GM19467 (cell line): ENCODE data around the gene TNFAIP8L3.
"Not testable (repeated sequence)": the region's sequence is repeated elsewhere in the genome, so short reads cannot be mapped to it uniquely, and the experiment has no call there.

Experiments used
- ATAC-seq: cut with Tn5 transposase; IDR thresholded peaks from one replicate; pipeline ENCODE4 v1.9.1; 2021; ENCODE audit warnings: mild to moderate bottlenecking, moderate library complexity; ENCODE audit not compliant: unreplicated experiment

The TNFAIP8L3 gene

DNA sequence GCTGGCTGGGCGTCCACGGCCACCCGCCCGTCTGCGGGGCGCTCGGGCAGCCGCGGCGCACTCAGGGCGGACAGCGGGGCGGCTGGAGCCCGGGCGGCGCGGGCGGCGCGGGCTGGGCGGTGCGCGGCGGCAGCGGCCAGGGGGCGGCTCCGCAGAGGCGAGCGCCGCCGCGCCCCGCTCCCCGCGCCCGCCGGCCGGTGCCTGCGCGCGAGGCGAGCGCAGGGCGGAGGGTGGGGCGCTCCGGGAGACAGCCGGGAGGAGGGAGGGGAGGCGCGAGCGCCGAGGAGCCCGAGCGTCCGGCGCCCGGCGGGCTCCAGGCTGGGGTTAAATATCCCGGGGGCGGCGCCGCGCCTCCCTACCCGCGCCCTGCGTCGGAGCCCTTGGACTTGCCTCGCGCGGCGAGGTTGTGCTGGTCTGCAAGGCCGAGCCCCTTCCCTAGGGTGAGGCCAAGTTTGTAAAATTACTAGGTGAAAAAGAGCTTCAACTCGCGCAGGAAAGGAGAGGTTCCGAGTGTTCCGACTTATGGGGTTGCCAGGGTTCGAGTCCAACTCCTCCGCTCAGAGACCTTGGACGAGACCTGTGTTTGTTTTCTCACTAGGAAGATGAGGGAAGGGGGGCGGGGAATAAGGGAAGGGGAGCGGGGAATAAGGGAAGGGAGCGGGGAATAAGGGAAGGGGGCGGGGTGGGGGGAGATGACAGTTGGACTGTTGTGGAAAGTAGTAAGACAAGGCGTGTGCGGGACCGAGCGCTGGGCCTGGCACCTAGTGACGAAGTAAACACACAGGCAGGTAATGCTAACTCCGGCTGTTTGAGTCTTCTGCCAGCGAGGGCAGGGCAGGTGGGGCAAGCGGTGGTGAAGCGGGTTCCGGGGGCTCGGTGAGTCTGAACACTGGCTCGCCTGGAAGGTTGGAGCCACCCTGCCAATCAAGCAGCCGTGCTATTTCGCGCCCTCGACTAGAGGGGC lies at the start of gene TNFAIP8L3:
TNFAIP8L3 (minus strand) TSS at position 301 of the 964 bp plus-strand sequence. CDS start 311 bp downstream, outside the sequence.
- ATAC-seq = no peak

DNA sequence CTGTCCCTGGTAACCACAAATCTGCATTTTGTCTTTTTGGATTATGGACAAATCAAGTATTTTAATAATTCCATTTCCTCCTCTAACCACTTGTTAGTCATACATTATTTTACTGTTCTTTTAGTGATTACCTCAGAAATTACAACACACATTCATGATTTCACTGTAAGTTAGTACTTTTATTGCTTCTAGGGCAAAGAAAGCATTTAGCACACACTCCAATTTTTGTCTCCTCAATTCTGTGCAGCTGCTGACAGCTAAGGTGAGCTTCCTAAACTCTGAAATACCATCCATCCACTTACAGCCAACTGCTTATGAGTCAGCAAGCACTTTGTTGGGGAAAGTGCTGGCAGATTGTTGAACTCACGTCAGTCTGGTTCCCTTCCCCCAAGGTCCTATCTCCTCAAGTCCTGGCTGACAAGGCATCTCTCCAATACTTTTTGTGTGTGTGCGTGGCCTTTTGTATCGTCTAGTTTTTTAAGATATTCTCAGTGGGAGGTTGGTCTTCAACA lies 49.4 kb upstream of the TNFAIP8L3 start:
- ATAC-seq = no peak

DNA sequence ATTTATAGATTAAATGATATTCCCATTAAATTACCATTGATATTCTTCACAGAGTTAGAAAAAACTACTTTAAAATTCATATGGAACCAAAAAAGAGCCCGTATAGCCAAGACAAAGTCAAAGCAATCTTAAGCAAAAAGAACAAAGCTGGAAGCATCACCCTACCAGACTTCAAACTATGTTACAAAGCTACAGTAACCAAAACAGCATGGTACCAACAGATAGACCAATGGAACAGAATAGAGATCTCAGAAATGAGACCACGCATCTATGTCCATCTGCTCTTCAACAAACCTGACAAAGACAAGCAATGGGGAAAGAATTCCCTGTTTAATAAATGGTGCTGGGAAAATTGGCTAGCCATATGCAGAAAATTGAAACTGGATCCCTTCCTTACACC lies 45.6 kb upstream of the TNFAIP8L3 start:
- not testable (repeated sequence) for ATAC-seq

DNA sequence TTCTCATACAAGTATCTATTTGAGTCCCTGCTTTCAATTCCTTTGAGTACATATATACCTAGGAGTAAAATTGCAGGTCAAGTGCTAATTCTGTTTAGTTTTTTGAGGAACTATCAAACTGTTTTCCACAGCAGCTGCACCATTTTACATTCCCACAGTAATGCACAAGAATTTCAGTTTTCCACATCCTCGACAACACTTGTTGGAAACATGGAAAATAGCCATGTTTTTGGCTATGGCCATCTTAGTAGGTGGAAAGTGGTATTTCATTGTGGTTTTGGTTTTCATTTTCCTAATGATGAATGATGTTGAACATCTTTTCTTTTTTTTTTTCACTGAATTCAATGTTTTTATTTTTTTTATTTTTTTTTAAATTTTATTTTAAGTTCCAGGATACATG lies 44.4 kb upstream of the TNFAIP8L3 start:
- ATAC-seq = no peak

DNA sequence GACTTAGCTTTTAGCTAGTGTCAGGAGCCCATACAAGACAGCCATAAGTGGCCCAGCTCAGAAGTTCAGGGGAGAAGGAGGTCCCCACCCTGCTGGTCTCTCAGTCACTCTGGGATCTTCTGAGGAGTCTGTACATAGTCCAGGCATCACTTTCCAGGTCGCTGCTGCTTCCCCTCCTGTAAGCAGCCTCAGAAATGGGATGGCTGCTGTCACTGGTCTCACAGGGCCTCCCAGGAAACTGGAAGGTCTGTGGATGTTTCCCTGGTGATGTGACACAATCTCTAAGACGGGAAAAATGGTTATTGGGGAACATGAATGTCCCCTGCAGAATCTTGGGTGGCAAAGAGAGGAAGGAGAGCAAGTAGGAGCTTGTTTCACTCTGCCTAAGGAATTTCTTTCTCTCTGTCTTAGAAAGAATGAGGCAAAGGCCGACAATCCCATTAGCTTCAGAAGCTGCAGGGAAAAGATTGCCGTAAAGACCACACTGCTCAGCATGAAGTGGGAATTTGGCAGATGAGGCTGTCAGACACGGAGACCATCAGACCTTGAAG lies 43.2 kb upstream of the TNFAIP8L3 start:
- no peak for ATAC-seq

DNA sequence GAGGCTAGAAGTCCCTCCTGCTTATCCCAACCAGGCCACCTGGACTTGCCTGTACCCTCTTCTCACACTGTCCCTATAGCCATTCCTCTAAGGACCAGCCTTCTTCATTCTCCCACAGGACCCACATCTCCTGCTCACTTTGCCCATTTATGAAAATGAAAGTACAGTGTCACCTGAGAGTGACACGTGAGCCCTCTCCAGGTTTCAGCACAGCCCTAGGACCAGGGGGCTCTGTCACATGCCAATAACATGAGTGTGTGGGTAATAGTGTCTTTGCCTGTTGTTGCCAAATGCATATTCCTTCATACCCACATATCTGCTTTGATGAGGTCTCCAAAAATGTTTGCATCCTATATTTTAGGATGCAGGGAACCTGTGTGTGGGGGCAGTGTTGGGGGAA lies 42.3 kb upstream of the TNFAIP8L3 start:
- no peak for ATAC-seq

DNA sequence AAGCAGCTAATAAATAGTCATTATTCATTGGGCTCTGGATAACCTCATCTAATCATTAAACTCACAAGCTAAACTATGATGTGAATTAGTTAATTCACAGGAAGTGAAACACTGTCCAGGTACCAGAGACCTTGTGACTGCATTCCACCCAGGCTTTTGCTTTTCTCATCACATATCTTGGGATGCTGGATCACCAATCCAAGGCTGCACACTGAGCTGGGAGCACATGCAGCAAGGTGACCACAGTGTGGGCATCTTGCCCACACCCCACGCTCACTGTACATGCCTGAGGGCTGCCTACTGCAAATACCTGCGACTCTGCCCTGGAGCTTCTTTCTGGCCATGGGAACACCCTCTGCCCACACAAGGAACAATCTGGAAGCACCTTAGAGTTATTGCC lies 40.6 kb upstream of the TNFAIP8L3 start:
- no peak for ATAC-seq

DNA sequence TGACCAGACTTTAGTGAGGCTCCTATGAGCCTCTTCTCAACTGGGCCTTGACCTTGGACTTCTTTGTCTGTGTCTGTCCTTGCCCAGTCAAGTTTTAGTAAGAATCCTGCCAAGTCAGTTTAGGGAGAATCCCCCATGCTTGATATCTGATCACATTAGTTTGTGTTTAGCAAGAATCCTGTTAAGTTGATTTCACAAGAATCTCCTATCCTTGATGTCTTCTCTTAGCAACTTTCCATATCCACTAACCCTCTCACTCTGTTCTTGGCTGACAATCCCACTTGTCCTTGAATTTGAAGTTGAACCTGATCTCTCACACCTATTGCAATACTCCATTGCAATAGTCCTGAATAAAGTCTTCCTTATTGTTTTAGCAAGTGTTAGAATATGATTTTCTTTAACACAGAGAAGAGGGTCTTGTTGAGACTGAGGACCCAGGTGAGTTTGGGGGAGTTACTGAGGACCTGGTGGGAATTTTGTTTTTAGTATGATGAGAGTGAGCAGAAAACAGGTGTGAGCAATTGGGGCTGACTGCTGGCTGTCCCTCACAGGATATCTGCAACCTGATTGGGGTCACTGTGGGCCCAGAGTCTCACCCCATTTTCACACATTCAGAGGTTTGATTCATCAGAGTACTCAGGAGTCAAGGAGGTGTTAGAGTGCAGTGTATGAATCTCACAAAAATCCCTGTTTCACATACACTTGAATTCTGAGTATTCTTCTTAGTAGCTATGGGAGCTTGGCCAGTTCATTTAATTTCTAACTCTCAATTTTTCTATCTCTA lies 39.9 kb upstream of the TNFAIP8L3 start:
- no peak for ATAC-seq

DNA sequence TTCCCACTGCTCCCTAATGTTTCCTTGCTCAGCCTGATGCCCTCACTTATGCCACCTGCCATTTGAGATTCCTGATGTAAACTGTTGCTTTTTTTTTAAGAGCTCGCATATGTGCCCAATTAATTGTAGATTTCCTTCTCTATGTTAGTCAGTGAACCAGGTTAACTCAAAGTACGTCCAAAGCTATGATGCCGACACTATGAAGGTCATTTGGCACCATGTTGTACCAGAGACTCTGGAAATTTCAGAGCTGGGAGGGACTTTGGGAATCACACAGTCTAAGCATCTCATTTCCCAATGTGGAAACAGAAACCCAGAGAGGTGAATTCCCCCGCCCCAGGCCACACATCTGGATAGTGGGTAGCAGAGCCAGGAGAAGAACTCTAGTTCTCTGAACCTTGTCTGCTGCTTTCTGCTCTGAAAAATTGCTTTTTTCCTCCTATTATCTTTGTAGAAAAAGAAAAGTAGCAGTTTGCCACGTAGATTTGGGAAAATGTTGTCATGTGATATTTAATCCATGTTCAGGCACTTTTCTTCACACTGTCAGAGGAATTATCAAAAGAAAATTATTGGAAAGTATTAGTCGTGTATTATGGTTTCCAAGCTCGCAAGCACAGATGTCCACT lies 38.5 kb upstream of the TNFAIP8L3 start:
- ATAC-seq = no peak

DNA sequence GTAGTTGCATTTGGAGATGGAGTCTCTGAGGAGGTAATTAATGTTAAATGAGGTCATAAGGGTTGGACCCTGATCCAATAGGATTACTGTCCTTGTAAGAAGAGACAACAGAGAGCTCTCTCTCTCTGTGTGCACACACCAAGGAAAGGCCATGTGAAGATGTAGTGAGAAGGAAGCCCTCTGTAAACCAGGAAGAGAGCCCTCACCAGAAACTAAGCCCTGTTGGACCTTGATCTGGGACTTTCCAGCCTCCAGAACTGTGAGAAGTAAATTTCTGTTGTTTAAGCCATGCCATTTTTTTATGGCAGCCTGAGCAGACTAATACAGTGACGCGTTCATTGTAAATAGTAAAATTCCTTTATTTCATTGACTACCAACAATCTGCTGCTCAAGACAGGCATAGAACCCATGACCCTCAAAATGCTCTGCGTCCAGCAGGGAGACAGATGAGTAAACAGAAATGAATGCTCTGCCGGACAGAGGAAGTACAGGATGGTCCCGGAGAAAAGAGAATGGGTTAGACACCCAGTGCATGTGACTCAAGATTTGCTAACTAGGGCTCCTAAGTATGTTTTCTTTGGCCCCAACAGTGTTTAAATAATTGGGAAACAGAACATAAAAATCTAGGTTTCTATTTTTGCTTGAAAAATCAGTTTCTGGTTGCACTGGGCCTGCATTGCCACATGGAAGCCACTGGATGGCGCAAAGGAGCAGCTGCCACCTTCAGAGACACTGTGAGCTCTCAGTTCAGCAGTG lies 37.9 kb upstream of the TNFAIP8L3 start:
- no peak for ATAC-seq

DNA sequence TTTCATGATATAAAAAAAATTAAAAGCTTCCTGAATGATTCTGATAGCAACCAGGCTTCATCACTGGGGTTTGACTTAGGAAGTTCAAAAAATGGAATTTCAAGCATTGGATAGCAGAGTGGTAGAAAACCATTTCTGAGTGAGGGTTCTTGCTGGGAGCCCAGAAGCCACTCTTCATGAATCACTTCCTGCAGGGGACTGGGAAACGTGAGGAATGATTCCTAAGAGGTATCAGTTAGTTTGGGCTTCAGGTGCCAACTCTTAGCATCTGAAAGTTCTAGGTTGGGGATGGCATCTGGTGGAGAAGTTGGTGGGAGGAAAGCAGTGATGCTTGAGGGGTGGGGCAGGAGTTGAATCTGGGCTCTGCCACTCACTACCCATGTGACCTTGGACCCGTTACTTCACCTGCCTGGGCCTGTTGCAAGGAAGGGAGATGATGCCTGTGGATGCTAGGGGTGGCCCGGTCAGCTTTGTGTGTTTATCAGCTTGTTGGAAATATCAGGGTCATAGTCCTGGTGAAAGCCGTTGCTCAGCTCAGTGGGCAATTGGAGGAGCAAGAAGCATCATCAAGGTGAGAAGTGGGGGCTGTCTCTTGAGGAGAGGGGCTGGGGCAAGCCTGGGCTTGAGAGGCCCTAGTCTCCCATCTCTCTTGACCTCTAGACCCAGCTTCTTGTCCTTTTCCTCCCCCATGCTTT lies 37.0 kb upstream of the TNFAIP8L3 start:
- ATAC-seq = no peak

DNA sequence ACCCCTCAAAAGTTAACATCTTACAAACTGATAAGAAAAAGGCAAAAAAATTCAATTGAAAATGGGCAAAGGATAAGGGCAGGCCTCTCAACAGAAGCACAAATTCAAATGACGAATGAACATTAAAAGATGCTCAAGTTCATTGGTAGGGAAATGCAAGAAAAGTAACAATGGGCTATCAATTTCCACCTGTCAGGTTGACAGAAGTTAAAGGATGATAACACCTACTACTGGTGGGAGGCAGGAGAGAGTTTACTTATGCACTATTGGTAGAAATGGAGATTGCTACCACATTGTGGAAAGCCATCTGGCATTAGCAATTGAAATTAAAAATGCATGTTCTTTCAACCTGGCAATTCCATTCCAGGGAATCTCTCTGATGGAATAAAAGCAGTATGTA lies 35.6 kb upstream of the TNFAIP8L3 start:
- ATAC-seq = no peak

DNA sequence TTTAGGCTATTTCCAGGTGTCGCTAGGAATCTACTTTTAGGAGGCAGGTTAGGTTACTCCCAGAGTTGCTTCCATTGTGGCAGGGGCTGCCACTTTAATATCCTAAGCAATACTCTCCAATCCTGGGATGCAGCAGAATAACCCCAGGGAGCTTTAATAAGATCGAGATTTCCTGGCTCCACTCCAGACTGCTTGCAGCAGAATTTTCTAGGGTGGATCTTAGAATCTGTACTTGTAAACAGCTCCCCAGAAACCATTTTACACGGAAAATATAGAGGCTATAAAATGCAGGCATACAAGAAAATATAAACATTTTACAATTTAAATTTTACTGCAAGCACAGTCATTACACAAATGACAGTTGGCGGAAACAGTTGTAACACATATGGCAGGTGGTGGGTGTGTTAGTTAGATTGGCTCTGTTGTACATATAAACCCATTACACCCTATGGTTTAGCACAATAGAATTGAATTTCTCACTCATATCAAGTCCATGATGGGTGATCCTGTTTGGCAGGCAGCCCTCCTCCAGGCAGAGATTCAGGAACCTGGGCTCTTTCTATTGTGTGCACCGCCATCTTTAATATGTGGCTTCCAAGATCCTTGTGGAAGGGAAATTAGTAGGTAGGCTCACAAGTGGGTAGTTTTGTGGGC lies 35.0 kb upstream of the TNFAIP8L3 start:
- ATAC-seq = no peak

DNA sequence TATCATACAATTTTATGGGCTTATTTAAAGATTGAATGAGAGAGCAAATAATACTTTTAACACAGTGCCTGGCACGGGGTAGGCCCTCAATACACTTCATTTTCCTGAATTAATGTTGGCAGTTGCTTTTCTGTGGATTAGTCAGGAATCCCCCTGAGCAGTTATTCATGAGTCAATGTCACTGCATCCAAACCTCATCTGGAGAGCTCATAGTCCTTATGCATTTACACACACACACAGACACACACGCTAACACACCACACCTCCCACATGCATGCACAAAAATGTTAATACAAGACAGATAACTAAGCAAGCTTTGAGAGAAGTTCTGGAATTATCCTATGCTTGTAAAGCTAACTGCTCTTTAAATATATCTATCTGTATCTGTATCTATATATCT lies 34.0 kb upstream of the TNFAIP8L3 start:
- ATAC-seq = no peak

DNA sequence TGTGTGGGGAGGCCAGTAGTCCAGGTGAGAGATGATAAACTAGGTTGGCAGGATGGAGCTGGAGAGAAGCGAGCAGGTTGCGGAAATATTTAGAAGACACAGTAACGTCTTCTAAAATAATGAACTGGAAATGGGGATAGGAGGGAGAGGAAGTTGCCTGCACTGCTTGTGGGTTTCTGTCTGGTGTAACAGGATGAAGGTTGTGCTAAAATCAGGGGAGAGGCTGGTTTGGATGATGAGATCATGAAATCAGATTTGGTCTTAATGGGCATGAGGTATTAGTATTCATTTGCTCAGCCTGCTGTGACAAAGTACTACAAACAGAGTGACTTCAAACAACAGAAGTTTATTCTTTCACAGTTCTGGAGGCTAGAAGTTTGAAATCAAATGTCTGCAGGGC lies 32.1 kb upstream of the TNFAIP8L3 start:
- ATAC-seq = no peak

DNA sequence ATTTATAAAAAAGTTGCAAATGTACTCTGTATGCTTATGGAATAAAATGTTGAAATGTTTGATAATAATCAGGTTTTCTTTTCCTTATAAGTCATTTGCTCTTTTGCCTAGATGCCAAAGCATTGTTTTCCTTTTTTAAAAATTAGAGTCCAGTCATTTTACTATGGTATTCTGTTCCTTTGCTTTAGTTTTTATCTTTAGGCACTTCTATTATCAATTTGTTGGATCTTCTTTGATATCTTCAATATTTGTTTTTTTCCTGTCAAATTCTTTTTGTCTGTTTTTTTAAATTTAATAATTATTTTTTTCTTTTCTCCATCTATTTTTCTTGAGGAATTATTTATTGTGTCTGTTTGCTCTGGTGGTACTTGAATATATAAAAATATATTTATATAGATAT lies 28.3 kb upstream of the TNFAIP8L3 start:
- ATAC-seq = not testable (repeated sequence)

DNA sequence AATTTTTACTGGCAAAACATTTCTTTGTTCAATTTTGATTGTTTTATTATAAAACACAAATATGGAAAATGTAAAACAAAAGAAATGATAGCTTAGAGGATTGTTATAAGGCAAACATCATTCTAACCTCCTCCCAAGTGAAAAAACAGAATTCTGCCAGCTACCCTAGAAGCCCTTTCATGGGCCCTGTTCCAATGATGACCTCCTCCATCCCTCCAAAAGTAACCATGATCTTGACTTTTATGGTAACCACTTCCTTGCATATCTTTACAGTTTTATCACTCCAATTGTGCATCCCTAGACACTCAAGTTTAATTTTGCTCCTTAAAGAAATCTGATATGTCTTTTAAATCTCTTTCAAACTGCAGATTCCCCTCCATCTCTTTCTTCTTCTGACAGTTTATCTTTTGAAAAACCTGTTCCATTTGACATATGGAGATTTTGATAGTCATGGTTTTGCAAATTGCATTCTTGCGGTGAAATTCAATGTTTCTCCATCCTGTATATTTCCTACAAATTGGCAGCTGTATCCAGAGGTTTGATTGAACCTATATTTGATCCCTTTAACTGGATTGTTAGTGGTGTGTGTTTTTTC lies 27.0 kb upstream of the TNFAIP8L3 start:
- ATAC-seq = no peak

DNA sequence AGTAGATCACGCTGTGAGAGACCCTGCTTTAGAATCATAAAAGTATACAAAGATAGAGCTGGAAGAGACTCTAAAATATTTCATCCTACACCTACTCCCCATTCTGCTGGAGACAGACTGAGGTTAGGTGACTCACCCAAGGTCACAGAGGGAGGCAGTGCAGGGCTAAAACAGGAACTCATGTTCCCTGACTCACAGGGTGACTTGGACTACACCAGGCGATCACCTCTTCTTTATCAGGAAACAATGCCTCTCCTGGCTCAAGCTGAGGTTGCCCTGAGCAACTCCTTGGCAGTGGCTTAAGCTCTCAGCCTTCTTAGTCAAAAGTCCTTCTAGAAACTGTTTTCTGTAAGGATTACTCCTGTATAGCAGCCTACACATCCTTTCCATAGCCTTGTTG lies 26.4 kb upstream of the TNFAIP8L3 start:
- no peak for ATAC-seq

DNA sequence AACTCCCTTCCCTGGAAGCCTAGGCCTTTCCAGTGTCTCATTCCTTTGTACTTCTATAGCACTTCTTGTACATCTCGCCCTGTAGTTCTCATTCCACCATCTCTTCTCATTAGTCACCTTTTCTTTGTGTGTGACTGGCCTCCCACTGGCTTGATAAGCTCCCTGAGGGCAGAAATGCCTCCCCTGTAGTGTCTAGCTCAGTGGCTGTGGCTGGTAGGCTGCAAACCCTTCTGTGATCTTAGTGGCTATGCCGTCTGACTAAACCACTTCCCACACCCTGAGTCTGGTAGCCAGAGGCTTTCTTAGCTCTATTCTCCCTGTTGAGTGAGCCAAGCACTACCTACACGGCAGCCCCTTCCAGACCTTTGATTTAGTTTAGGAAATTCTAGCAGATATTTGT lies 24.4 kb upstream of the TNFAIP8L3 start:
- no peak for ATAC-seq
